OCI-LY1 (cell line): Measurements from ENCODE around the gene ZNF692.

Experiments used
- EZH2 ChIP-seq: fragments of 200-600 bp; sonication (generic), shearing (Covaris generic); IDR thresholded peaks from 2 replicates; pipeline ENCODE4 v1.8.0; 2017; ENCODE audit warnings: borderline replicate concordance, mixed run types, mild to moderate bottlenecking, antibody characterized with exemption, low read length, moderate library complexity, mixed read lengths
- TF ChIP-seq, protein P1 (sequence below): fragments of 200-600 bp; sonication (generic), shearing (Covaris generic); IDR thresholded peaks from 2 replicates; pipeline ENCODE4 v1.5.1; 2017; ENCODE audit warnings: mild to moderate bottlenecking, antibody characterized with exemption, low read length, moderate library complexity, mixed read lengths

DNA sequence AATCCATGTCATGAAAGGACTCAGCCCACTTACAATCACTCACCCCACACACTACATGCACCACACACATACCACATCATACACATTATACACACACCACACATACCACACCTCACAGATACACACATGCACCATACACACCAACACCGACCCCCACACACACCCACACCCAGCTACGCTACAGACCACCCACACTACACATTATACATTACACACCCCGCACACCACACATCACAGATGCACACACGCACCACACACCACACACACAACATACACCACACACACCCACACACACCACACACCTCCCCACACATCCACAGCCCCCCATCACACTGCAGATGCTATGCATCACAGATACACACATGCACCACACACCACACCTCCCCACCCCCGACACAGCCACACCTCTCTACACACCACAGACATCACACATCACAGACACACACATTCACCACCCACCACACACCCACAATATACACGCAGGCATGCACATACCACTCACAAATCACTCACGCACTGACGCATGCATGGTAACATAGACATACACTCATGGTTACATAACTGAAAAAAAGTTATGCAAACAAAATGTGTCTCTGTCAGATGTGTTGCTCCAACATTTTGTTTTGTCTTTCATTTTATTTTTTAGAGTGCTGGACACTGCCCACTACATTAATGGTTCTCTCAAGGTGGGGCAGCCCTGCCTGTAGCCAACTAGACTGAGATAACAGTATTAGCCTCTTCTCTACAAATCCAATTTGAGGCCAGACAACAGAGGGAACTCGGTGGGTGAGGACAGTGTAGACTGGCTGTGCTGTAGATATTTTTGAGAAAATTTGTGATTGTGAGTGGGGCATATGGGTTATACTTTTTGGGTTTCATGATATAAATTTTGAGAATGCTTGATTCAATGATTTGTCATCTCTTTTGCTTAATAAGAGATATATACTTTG is 31.9 kb upstream of the ZNF692 start:
- TF ChIP-seq, protein P1, sequence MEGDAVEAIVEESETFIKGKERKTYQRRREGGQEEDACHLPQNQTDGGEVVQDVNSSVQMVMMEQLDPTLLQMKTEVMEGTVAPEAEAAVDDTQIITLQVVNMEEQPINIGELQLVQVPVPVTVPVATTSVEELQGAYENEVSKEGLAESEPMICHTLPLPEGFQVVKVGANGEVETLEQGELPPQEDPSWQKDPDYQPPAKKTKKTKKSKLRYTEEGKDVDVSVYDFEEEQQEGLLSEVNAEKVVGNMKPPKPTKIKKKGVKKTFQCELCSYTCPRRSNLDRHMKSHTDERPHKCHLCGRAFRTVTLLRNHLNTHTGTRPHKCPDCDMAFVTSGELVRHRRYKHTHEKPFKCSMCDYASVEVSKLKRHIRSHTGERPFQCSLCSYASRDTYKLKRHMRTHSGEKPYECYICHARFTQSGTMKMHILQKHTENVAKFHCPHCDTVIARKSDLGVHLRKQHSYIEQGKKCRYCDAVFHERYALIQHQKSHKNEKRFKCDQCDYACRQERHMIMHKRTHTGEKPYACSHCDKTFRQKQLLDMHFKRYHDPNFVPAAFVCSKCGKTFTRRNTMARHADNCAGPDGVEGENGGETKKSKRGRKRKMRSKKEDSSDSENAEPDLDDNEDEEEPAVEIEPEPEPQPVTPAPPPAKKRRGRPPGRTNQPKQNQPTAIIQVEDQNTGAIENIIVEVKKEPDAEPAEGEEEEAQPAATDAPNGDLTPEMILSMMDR = no peak
- TF ChIP-seq EZH2 = no peak
